Fibroblast of lung (primary cell): ENCODE measurements around the gene PPP2R5C. TPM values are rescaled to one million over a fixed set of nuclear protein-coding genes. Genes with fewer than 3 reads are reported as not detected.

ENCODE experiments used
- DNase-seq, 2 donors: peaks; one replicate each; pipeline versions ENCODE4 v3.0.0 to v3.0.0-alpha.2; 2010; ENCODE audit warnings: low read depth in 2 of 2
- H2AFZ ChIP-seq: 2 replicates; pipeline ENCODE4 v1.5.1; 2012; ENCODE audit warnings: low read length, control low read depth, inconsistent platforms
- H3K27ac ChIP-seq: 2 replicates; pipeline ENCODE4 v1.5.1; 2011; ENCODE audit warnings: low read length, control low read depth; ENCODE audit not compliant: insufficient read depth
- H3K27me3 ChIP-seq: 2 replicates; pipeline ENCODE4 v1.5.1; 2011; ENCODE audit warnings: mild to moderate bottlenecking, low read length; ENCODE audit not compliant: control insufficient read depth, insufficient read depth
- H3K36me3 ChIP-seq: 2 replicates; pipeline ENCODE4 v1.5.1; 2011; ENCODE audit warnings: low read length; ENCODE audit not compliant: control insufficient read depth, insufficient read depth
- H3K4me1 ChIP-seq: 2 replicates; pipeline ENCODE4 v1.5.1; 2011; ENCODE audit warnings: low read length; ENCODE audit not compliant: control insufficient read depth, insufficient read depth; ENCODE audit errors: extremely low read depth
- H3K4me2 ChIP-seq: 2 replicates; pipeline ENCODE4 v1.5.1; 2011; ENCODE audit warnings: low read length, control low read depth; ENCODE audit not compliant: insufficient read depth; ENCODE audit errors: extremely low read depth
- H3K4me3 ChIP-seq, 4 experiments: fragments of 200-600 bp in 1 of 4; sonication (generic) in 1 of 4; replicated peaks in 1 of 4; 2 replicates each; pipeline ENCODE4 v1.5.1; 2011 to 2016; ENCODE audit warnings: low read length in 4 of 4, low read depth in 3 of 4, mild to moderate bottlenecking in 3 of 4, control low read depth in 2 of 4, inconsistent platforms in 1 of 4, mixed read lengths in 1 of 4; ENCODE audit not compliant: insufficient read depth in 1 of 4; ENCODE audit errors: control extremely low read depth in 1 of 4
- H3K79me2 ChIP-seq: 2 replicates; pipeline ENCODE4 v1.5.1; 2012; ENCODE audit warnings: mild to moderate bottlenecking, low read length, inconsistent platforms; ENCODE audit not compliant: control insufficient read depth, insufficient read depth
- H3K9ac ChIP-seq: 2 replicates; pipeline ENCODE4 v1.5.1; 2011; ENCODE audit warnings: mild to moderate bottlenecking, low read length, control low read depth; ENCODE audit not compliant: insufficient read depth
- H3K9me3 ChIP-seq: 2 replicates; pipeline ENCODE4 v1.5.1; 2012; ENCODE audit warnings: low read depth, low read length; ENCODE audit not compliant: control insufficient read depth, insufficient read depth
- H4K20me1 ChIP-seq: 2 replicates; pipeline ENCODE4 v1.5.1; 2011; ENCODE audit warnings: low read length; ENCODE audit not compliant: control insufficient read depth, insufficient read depth; ENCODE audit errors: extremely low read depth
- CTCF ChIP-seq, 2 donors: IDR thresholded peaks in 1 of 2; conservative IDR thresholded peaks in 1 of 2; 1 replicate in 1 of 2; 2 replicates in 1 of 2; pipeline ENCODE4 v1.5.1; 2011 to 2012; ENCODE audit warnings: low read length in 2 of 2, control low read depth in 1 of 2, inconsistent platforms in 1 of 2, low read depth in 1 of 2, mild to moderate bottlenecking in 1 of 2
- EZH2 ChIP-seq: IDR thresholded peaks from 2 replicates; pipeline ENCODE4 v1.5.1; 2012; ENCODE audit warnings: low read length, control low read depth, mild to moderate bottlenecking; ENCODE audit errors: missing control alignments
- polyA plus RNA-seq, 2 donors: library from polyadenylated mRNA; depleted of rRNA in 1 of 2; stranded (reverse) in 1 of 2; unstranded in 1 of 2; fragments of >200 nt; gene quantifications; 2 replicates each; pipeline ENCODE4 v1.2.1, GENCODE V29; 2011 to 2012; ENCODE audit warnings: missing spikeins in 1 of 2
- total RNA-seq: library from RNA; depleted of rRNA; stranded (reverse); fragments of >200 nt; gene quantifications from 2 replicates; pipeline ENCODE4 v1.2.1, GENCODE V29; 2014

Gene PPP2R5C
- total and polyA plus RNA-seq, 2 donors (not counting 1 experiment from before 2014, with no cell fraction given) = 86.0 to 116 TPM

- H3K4me1 ChIP-seq = peaks cover 20% of the 10 kb centered on the region
These were observed 77.7 kb downstream of the PPP2R5C start for GRCh38 chr14:101839236-101839635.

GRCh38 chr14:101839661-101840060 is 78.2 kb downstream of the PPP2R5C start:
- Histone ChIP-seq H2AFZ (no peak overlapping the region), H3K9ac (no peak overlapping the region), H4K20me1 (no peaks in the 10 kb centered on the region), H3K4me1 (peaks cover 17% of the 10 kb centered on the region), H3K79me2 (peaks cover 56% of the 10 kb centered on the region), H3K4me2 (no peak overlapping the region), H3K36me3 (peaks cover 3% of the 10 kb centered on the region), H3K4me3 (no peak overlapping the region), H3K27ac (no peak overlapping the region), H3K9me3 (no peaks in the 10 kb centered on the region), H3K27me3 (no peaks in the 10 kb centered on the region)
- no peak for DNase-seq
- no peak for TF ChIP-seq EZH2
- TF ChIP-seq CTCF (conservative IDR thresholded peaks at IDR 0.05 in 1 of 2, IDR thresholded peaks at IDR 0.05 in 1 of 2; ENCODE audit: low read depth in 1 of 2, low read length in 2 of 2) = no peak

More at GRCh38 chr14:101839236-101839635, 77.7 kb downstream of the PPP2R5C start:
- DNase-seq = no peak
- Histone ChIP-seq H3K27me3 (no peaks in the 10 kb centered on the region), H4K20me1 (no peaks in the 10 kb centered on the region), H2AFZ (no peak overlapping the region), H3K36me3 (peaks cover 2% of the 10 kb centered on the region), H3K9me3 (no peaks in the 10 kb centered on the region), H3K27ac (no peak overlapping the region), H3K9ac (no peak overlapping the region), H3K4me3 (no peak overlapping the region), H3K79me2 (peaks cover 57% of the 10 kb centered on the region), H3K4me2 (no peak overlapping the region)
- TF ChIP-seq EZH2 (no peak), CTCF (conservative IDR thresholded peaks at IDR 0.05 in 1 of 2, IDR thresholded peaks at IDR 0.05 in 1 of 2; ENCODE audit: low read depth in 1 of 2, low read length in 2 of 2) (no peak)

- DNase-seq = no peak
- Histone ChIP-seq H3K4me1 (peaks cover 6% of the 10 kb centered on the region), H3K79me2 (peaks cover 49% of the 10 kb centered on the region)
These were observed 79.3 kb downstream of the PPP2R5C start for GRCh38 chr14:101840649-101841369.

More at GRCh38 chr14:101840649-101841369, 79.3 kb downstream of the PPP2R5C start:
- no peaks in the 10 kb centered on the region for H3K9me3 ChIP-seq
- no peak overlapping the region for H3K4me2 ChIP-seq
- H3K27ac ChIP-seq = no peak overlapping the region
- H3K27me3 ChIP-seq = no peaks in the 10 kb centered on the region
- TF ChIP-seq CTCF (conservative IDR thresholded peaks at IDR 0.05 in 1 of 2, IDR thresholded peaks at IDR 0.05 in 1 of 2; ENCODE audit: low read depth in 1 of 2, low read length in 2 of 2) (no peak), EZH2 (no peak)
- no peak overlapping the region for H2AFZ ChIP-seq
- H3K4me3 ChIP-seq = no peak overlapping the region
- H4K20me1 ChIP-seq = no peaks in the 10 kb centered on the region
- H3K36me3 ChIP-seq = peaks cover 3% of the 10 kb centered on the region
- no peak overlapping the region for H3K9ac ChIP-seq
